ENCODE data around the gene FAAH2. TPM values are rescaled to one million over a fixed set of nuclear protein-coding genes. Genes with fewer than 3 reads are reported as not detected.

Gene FAAH2
- total RNA-seq, 1 experiment from 2014 or later: 6.4 TPM

DNA sequence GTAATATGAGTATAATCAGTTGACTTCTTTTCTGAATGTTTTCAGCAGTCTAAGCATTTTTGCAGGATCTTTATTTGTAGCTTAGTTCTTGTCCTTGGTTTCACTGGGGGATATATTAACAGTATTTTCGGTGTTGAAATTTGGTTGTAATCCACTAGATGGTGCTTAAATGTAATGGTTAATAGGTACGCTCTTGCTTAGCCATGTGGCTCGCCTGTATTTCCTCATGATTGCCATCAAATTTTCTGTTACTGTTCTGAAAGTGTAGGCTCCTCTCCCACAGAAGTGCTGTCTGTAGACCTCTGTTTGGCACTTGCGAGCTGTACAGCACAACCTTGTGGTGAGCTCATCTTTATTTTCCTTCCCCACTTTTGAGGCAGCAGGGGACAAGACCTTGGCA lies 3.9 kb upstream of the FAAH2 start:
- H3K4me1 Mint-ChIP-seq: peaks cover 0 to 5% of the 10 kb centered on the region in 2 experiments; a peak in 1 of 4 replicates
- peaks cover 0 to 5% (median 0%) of the 10 kb centered on the region in 3 experiments; a peak in 2 of 7 replicates for H3K36me3 Mint-ChIP-seq (ENCODE audit: insufficient read depth in 1 of 3, low read depth in 3 of 3)
- Histone ChIP-seq H3K23ac (ENCODE audit: insufficient read length, low read depth, low read length) (no peak overlapping the region), H3K4me1 (ENCODE audit: insufficient read depth, low read length) (no peaks in the 10 kb centered on the region; the same call in 1 of the 2 replicates), H2AK5ac (ENCODE audit: insufficient read length, low read length) (no peak overlapping the region), H4K91ac (ENCODE audit: insufficient read length, low read depth, low read length) (no peak overlapping the region), H4K8ac (replicated peaks; ENCODE audit: insufficient read length, low read depth, low read length) (no peak overlapping the region), H3K79me2 (ENCODE audit: insufficient read depth, low read length) (no peaks in the 10 kb centered on the region), H3T11ph (ENCODE audit: low read length) (no peak overlapping the region), H4K5ac (ENCODE audit: insufficient read length, low read depth, low read length) (no peak overlapping the region), H2AFZ (ENCODE audit: low read length) (no peak overlapping the region), H3K23me2 (ENCODE audit: insufficient read length, low read depth, low read length, poor library complexity, severe bottlenecking) (no peaks in the 10 kb centered on the region), H3K4ac (ENCODE audit: low read depth, low read length) (no peak overlapping the region), H3K4me2 (ENCODE audit: insufficient read depth, insufficient read length, low read length) (no peak overlapping the region), H3K27ac (ENCODE audit: insufficient read length, low read depth, low read length) (no peak overlapping the region), H3K14ac (ENCODE audit: insufficient read depth, low read length) (no peak overlapping the region), H3K9ac (ENCODE audit: extremely low read depth, insufficient read length, low read length) (no peak overlapping the region), H2BK12ac (ENCODE audit: insufficient read length, low read depth, low read length) (no peak overlapping the region), H3K56ac (ENCODE audit: insufficient read length, low read depth, low read length) (no peak overlapping the region), H2BK15ac (ENCODE audit: low read depth, low read length) (no peak overlapping the region), H2BK120ac (ENCODE audit: low read depth, low read length, poor library complexity, severe bottlenecking) (no peak overlapping the region), H3K9me3 (ENCODE audit: control insufficient read depth, low read depth, low read length) (peaks cover 19% of the 10 kb centered on the region), H2BK5ac (ENCODE audit: insufficient read length, low read length) (no peak overlapping the region), H3K79me1 (ENCODE audit: insufficient read depth, low read depth, low read length, poor library complexity, severe bottlenecking) (no peaks in the 10 kb centered on the region), H2BK20ac (ENCODE audit: low read depth, low read length, poor library complexity, severe bottlenecking) (no peak overlapping the region), H3K18ac (ENCODE audit: insufficient read length, low read depth, low read length) (no peak overlapping the region), H3K27me3 (ENCODE audit: insufficient read depth, low read length) (no peaks in the 10 kb centered on the region), H4K20me1 (ENCODE audit: control insufficient read depth, insufficient read depth, insufficient read length) (no peaks in the 10 kb centered on the region)
- DNase-seq: no peak
- H3K4me3 Mint-ChIP-seq: no peak overlapping the region
- H3K27me3 Mint-ChIP-seq (ENCODE audit: low read depth): no peaks in the 10 kb centered on the region
- H3K27ac Mint-ChIP-seq: no peak overlapping the region
- peaks cover 71 to 80% of the 10 kb centered on the region in 2 experiments for H3K9me3 Mint-ChIP-seq
- WGBS (ENCODE audit: extremely low coverage, insufficient read length, low lambda C conversion rate): no CpG with 5 or more reads among the region's 4 CpGs
- TF ChIP-seq, protein P1, sequence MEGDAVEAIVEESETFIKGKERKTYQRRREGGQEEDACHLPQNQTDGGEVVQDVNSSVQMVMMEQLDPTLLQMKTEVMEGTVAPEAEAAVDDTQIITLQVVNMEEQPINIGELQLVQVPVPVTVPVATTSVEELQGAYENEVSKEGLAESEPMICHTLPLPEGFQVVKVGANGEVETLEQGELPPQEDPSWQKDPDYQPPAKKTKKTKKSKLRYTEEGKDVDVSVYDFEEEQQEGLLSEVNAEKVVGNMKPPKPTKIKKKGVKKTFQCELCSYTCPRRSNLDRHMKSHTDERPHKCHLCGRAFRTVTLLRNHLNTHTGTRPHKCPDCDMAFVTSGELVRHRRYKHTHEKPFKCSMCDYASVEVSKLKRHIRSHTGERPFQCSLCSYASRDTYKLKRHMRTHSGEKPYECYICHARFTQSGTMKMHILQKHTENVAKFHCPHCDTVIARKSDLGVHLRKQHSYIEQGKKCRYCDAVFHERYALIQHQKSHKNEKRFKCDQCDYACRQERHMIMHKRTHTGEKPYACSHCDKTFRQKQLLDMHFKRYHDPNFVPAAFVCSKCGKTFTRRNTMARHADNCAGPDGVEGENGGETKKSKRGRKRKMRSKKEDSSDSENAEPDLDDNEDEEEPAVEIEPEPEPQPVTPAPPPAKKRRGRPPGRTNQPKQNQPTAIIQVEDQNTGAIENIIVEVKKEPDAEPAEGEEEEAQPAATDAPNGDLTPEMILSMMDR (conservative IDR thresholded peaks at IDR 0.05): peak; percentile 6; the same call in 1 of the 3 replicates

All from H9 (cell line).